GM20000 (cell line): ENCODE measurements around the gene VGF.

ENCODE experiments used
- DNase-seq: peaks from one replicate; pipeline ENCODE4 v3.0.0; 2012; ENCODE audit warnings: low spot score
- CTCF ChIP-seq: IDR thresholded peaks from 2 replicates; pipeline ENCODE4 v1.5.1; 2012; ENCODE audit warnings: mild to moderate bottlenecking, control low read depth; ENCODE audit errors: extremely low read depth, missing control alignments

Gene VGF

GRCh38 chr7:101156277-101156676, 9.1 kb downstream of the VGF start:
- TF ChIP-seq CTCF, result no peak
- no peak for DNase-seq

- TF ChIP-seq CTCF, result no peak
- no peak for DNase-seq
Measured at GRCh38 chr7:101155303-101155702, 10.1 kb downstream of the VGF start.

- no peak for DNase-seq
- TF ChIP-seq CTCF, result no peak
Measured at GRCh38 chr7:101154693-101155102, 10.7 kb downstream of the VGF start.

- DNase-seq, result peak; percentile 99
- TF ChIP-seq CTCF, result no peak
Measured at GRCh38 chr7:101153969-101154692, 11.2 kb downstream of the VGF start, which contains the start of gene AP1S1. AP1S1 (plus strand) TSS chr7:101154476; CDS start chr7:101154515, 39 bp downstream.

GRCh38 chr7:101151908-101152651, 13.3 kb downstream of the VGF start:
- DNase-seq, result no peak
- TF ChIP-seq CTCF, result no peak

GRCh38 chr7:101140746-101141382, 24.5 kb downstream of the VGF start:
- DNase-seq, result no peak
- TF ChIP-seq CTCF, result no peak

GRCh38 chr7:101140339-101140699, 25.1 kb downstream of the VGF start:
- no peak for DNase-seq
- TF ChIP-seq CTCF, result no peak
